Activated naive CD8-positive, alpha-beta T cell (primary cell): ENCODE results near the gene KLHL22.

Source experiments
- H3K27ac Mint-ChIP-seq: one replicate; pipeline ENCODE4 v1.8.0; 2021; ENCODE audit warnings: mixed read lengths
- H3K27me3 Mint-ChIP-seq: one replicate; pipeline ENCODE4 v1.8.0; 2021; ENCODE audit warnings: mixed read lengths
- H3K36me3 Mint-ChIP-seq: one replicate; pipeline ENCODE4 v1.8.0; 2021; ENCODE audit warnings: mixed read lengths
- H3K4me1 Mint-ChIP-seq: one replicate; pipeline ENCODE4 v1.8.0; 2021; ENCODE audit warnings: low read depth, mixed read lengths
- H3K4me3 Mint-ChIP-seq: one replicate; pipeline ENCODE4 v1.8.0; 2021; ENCODE audit warnings: mild to moderate bottlenecking, mixed read lengths
- H3K9me3 Mint-ChIP-seq: one replicate; pipeline ENCODE4 v1.8.0; 2021; ENCODE audit warnings: low read depth, mixed read lengths

KLHL22 gene

DNA sequence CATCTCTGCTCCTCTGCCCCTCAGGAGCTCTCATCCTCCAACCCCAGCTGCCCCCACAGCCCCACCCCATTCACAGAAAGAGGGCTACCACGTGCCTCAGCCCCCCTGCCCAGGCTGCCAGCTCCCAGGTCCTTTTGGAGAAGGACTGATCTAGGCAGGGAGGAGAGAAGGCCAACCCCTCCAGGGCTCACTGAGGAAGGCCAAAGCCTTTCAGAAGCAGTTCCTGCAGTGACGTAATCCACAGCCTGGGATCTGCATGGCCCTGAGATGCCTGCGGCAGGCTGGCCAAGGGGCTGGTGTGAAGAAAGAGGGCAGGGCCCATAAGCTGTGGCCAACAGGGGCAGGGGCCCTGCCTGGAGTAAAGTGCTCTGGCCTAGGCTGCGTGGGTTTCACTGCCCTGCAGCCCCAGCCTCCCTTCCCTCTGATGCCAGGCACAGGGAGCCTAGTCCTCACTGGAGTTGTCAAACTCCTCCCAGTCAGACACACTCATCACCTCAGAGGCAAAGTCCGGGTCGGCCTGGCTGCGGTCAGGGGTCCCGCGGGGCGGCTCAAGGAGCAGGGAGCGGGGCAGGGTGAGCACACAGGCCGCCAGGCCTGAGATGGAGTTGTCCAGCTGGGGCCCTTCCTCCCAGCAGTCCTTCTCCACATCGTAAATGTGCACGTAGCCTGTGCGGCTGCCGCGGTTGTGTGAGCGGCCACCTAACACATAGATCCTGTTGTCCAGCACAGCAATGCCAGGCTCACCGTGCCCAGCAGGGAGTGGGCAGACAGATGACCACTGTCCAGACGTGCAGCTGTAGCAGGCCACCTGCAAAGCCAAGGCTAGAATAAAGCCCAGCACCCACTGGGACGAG, 53.7 kb downstream of the KLHL22 start:
- H3K27me3 Mint-ChIP-seq, result peaks cover 4% of the 10 kb centered on the region
- H3K9me3 Mint-ChIP-seq, result no peaks in the 10 kb centered on the region
- H3K4me1 Mint-ChIP-seq, result peaks cover 7% of the 10 kb centered on the region
- peaks cover 6% of the 10 kb centered on the region for H3K36me3 Mint-ChIP-seq
- H3K4me3 Mint-ChIP-seq, result no peak overlapping the region
- H3K27ac Mint-ChIP-seq, result no peak overlapping the region

- Mint-ChIP-seq H3K27ac (no peak overlapping the region), H3K4me3 (no peak overlapping the region), H3K9me3 (no peaks in the 10 kb centered on the region), H3K4me1 (peaks cover 11% of the 10 kb centered on the region), H3K27me3 (peaks cover 4% of the 10 kb centered on the region), H3K36me3 (peaks cover 6% of the 10 kb centered on the region)
These were observed 54.7 kb downstream of the KLHL22 start for GRCh38 chr22:20440637-20441591.

- peaks cover 13% of the 10 kb centered on the region for H3K4me1 Mint-ChIP-seq
- H3K27me3 Mint-ChIP-seq, result peaks cover 13% of the 10 kb centered on the region
- H3K27ac Mint-ChIP-seq, result no peak overlapping the region
- H3K36me3 Mint-ChIP-seq, result peaks cover 6% of the 10 kb centered on the region
- H3K4me3 Mint-ChIP-seq, result no peak overlapping the region
- H3K9me3 Mint-ChIP-seq, result no peaks in the 10 kb centered on the region
These were observed 55.5 kb downstream of the KLHL22 start for GRCh38 chr22:20439928-20440575.

DNA sequence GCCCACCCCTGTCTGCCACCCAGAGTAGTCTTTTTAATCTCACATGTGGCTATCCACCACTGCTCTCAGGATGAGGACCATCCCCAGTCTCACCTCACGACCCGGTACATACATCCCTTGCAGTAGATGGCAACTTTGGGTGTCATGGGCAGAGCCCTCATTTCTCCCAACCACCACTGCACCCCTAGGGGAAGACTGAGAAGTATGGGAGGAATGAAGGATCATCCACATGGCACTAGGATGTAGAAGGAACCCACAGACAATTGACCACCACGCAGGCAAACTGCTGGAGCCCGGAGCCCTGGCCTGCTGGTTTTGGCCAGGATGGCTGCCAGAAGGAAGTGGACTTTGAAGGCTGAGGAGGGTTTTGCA, 56.1 kb downstream of the KLHL22 start:
- no peaks in the 10 kb centered on the region for H3K9me3 Mint-ChIP-seq
- H3K27ac Mint-ChIP-seq, result no peak overlapping the region
- peaks cover 13% of the 10 kb centered on the region for H3K4me1 Mint-ChIP-seq
- no peak overlapping the region for H3K4me3 Mint-ChIP-seq
- H3K27me3 Mint-ChIP-seq, result peaks cover 17% of the 10 kb centered on the region
- H3K36me3 Mint-ChIP-seq, result peaks cover 6% of the 10 kb centered on the region

DNA sequence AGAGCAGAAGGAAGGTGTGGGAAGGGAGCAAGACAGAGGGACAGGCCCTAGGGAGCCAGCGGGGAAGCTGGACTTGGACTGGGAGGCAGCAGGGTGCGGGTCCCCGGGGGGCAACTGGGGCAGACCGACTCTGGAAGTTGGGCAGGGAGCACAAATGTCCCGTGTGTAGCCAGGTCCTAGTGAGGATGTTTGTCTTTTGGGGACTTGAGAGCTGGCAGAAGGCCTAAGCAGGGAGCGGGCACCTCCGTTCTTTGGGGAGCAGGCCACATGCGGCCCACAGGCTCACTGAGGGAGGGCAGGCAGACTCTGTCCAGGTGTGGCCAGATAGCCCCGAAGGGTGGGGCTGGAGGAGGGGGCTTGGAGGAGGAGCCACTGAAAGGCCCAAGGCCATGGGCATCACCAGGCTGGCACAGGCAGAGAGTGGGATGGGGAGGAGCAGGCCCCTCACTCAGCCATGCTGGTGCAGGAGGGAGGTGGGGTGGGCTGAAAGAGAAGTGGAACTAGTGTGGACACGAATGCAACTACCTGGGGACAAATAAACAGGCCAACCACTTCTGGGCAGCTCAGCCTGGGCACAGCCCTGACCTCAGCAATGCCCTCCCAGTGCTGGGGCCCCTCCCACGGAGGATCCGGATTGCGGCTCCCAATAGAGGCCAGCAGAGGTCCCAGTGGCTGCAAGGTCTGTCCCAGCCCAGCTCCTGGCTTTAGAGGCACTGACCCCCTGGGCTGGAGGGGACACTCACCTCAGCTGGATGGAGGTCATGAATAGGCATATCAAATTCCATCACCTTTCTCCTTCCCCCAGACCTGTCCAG, 56.7 kb downstream of the KLHL22 start:
- Mint-ChIP-seq H3K4me3 (peak overlapping the region; percentile 53), H3K4me1 (peaks cover 13% of the 10 kb centered on the region), H3K9me3 (no peaks in the 10 kb centered on the region), H3K36me3 (peaks cover 4% of the 10 kb centered on the region), H3K27ac (no peak overlapping the region), H3K27me3 (peaks cover 20% of the 10 kb centered on the region)

GRCh38 chr22:20438427-20438677, 57.2 kb downstream of the KLHL22 start:
- no peak overlapping the region for H3K27ac Mint-ChIP-seq
- H3K36me3 Mint-ChIP-seq, result peaks cover 4% of the 10 kb centered on the region
- no peaks in the 10 kb centered on the region for H3K9me3 Mint-ChIP-seq
- peaks cover 13% of the 10 kb centered on the region for H3K4me1 Mint-ChIP-seq
- H3K4me3 Mint-ChIP-seq, result peak overlapping the region; percentile 53
- peaks cover 20% of the 10 kb centered on the region for H3K27me3 Mint-ChIP-seq

DNA sequence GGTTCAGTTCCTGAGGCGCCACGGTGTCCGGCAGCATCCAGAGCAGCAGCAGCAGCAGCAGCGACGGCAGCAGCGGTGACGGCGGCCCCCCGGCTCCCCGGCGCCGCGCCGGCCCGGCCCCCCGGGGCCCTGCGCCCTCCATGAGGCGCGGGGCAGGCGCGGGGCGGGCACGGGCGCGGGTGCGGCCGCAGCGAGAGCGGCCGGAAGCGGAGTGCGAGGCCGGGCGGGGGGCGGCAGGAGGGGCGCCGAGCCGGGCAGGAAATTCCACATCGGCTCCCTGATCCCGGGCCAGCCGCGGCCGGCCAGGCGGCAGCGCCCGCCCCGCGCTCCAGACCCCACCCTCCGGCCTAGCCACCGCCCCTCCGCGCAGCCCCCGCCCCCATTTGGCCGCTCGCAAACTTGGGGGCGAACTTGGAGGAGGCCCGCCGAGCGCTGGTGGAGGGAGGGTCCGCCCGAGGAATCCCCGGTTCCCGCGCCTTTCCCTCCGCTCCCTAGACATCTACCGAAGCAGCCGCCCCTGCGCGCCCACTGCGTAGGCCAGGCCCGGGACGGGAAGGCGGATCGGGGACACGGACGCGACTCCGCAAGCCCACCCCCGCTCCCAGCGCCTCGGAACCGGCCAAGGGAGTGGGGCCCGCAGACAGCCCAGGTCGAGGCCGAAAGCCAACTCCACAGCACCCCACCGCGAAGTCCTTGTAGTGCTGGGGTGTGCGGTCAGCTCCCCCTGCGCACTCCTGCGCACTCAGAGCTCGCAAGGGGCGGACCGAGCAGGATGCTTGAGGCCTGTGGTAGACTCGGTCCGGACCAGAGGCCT, 57.8 kb downstream of the KLHL22 start, which contains the start of gene SCARF2:
Gene SCARF2 (minus strand): TSS at position 213 of the 814 bp plus-strand sequence. CDS start 71 bp downstream, at position 142.
- peaks cover 3% of the 10 kb centered on the region for H3K36me3 Mint-ChIP-seq
- H3K9me3 Mint-ChIP-seq, result no peaks in the 10 kb centered on the region
- H3K27ac Mint-ChIP-seq, result no peak within 1 kb of the TSS
- H3K4me3 Mint-ChIP-seq, result peak within 1 kb of the TSS; percentile 83
- peaks cover 23% of the 10 kb centered on the region for H3K27me3 Mint-ChIP-seq
- peaks cover 13% of the 10 kb centered on the region for H3K4me1 Mint-ChIP-seq

DNA sequence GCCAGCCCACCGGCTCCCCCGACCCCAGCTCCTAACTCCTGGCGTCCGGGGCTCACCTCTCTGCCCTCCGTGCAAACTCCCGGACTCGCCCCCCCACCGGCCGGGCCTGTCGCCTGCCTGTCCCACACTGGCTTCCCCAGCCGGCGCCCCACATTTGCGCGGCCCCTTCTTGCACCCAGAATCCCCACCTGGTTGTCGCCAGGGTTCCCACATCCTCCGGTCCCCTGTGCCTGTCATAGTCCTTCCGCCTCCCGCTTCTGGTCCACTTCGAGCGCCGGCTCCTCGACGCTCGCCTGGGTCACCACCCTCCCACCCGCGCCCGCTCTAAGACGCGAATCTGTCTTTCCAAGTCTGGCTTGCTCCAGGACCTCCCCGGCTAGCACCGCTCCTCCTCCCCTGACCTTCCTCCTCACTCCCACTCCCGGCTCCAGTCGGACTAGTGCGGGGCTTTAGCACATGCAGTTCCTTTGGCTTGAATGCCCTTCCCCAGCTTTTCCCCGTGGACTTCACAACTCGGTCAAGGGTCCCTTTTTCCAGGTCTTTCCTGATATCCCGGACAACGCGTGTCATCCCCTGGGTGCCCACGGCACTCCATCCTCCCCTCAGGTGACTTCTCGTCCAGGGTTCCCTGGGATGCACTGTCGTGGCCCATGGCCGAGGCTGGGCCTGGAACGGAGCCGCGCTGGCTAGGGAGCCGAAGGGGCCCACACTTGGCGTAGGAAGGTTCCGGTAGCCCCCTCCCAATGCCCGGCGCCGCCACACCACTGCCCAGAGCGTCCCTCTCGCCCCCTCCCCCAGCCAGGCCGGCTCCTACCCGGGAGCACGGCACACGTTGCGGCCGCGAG, 58.6 kb downstream of the KLHL22 start:
- peaks cover 26% of the 10 kb centered on the region for H3K27me3 Mint-ChIP-seq
- H3K36me3 Mint-ChIP-seq, result no peaks in the 10 kb centered on the region
- H3K9me3 Mint-ChIP-seq, result no peaks in the 10 kb centered on the region
- no peak overlapping the region for H3K27ac Mint-ChIP-seq
- peaks cover 14% of the 10 kb centered on the region for H3K4me1 Mint-ChIP-seq
- H3K4me3 Mint-ChIP-seq, result peak overlapping the region; percentile 83

DNA sequence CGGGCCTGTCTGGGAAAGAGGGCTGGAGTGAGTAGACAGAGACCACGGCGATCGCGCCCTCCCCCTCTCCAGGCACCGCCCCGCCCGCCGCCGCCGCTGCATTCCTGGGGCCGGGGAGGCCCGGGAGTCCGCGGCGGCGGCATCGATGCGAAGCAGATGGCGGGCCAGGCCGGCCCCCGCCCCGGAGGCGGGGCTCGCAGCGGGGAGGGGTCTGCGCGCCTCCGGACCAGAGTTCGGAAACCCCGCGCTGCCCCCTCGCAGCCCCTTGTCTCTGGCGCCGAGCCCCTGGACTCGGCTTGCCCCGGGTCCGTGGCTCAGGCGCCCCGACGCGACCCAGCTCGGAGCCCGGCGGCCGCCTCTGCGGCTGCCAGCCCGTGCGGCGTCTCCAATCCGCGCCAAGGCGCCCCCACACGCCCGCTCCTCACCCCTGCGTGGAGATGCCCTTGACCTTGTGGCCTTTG, 59.3 kb downstream of the KLHL22 start:
- H3K4me1 Mint-ChIP-seq, result peaks cover 17% of the 10 kb centered on the region
- H3K27ac Mint-ChIP-seq, result no peak overlapping the region
- H3K36me3 Mint-ChIP-seq, result no peaks in the 10 kb centered on the region
- H3K9me3 Mint-ChIP-seq, result no peaks in the 10 kb centered on the region
- H3K27me3 Mint-ChIP-seq, result peaks cover 26% of the 10 kb centered on the region
- peak overlapping the region; percentile 83 for H3K4me3 Mint-ChIP-seq

GRCh38 chr22:20435436-20436306, 59.9 kb downstream of the KLHL22 start:
- no peaks in the 10 kb centered on the region for H3K36me3 Mint-ChIP-seq
- H3K4me3 Mint-ChIP-seq, result peak overlapping the region; percentile 68
- H3K27ac Mint-ChIP-seq, result no peak overlapping the region
- H3K27me3 Mint-ChIP-seq, result peaks cover 26% of the 10 kb centered on the region
- no peaks in the 10 kb centered on the region for H3K9me3 Mint-ChIP-seq
- peaks cover 17% of the 10 kb centered on the region for H3K4me1 Mint-ChIP-seq

DNA sequence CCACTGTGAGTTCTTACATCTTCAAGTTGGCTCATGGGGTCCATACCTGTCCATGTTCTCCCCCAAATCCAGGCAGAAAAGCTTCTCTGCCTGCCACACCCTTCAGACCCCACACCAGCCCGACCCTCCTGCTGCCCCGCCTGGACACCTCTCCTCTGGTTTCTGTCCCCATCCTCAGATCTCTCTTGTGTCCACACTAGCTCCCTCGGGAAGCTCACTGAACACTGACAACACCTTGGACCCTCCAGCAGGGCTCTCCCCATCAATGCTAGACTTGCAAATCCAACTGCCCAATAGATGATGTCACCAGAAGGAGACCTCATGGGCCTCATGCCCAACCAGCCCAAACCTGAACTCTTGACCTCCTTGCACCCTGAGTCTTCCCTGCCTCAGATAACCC, 60.8 kb downstream of the KLHL22 start:
- Mint-ChIP-seq H3K27me3 (peaks cover 26% of the 10 kb centered on the region), H3K27ac (no peak overlapping the region), H3K4me3 (peak overlapping the region; percentile 38), H3K36me3 (no peaks in the 10 kb centered on the region), H3K4me1 (peaks cover 20% of the 10 kb centered on the region), H3K9me3 (no peaks in the 10 kb centered on the region)

- peak overlapping the region; percentile 47 for H3K4me3 Mint-ChIP-seq
- H3K27ac Mint-ChIP-seq, result no peak overlapping the region
- H3K36me3 Mint-ChIP-seq, result no peaks in the 10 kb centered on the region
- H3K4me1 Mint-ChIP-seq, result peaks cover 20% of the 10 kb centered on the region
- H3K9me3 Mint-ChIP-seq, result no peaks in the 10 kb centered on the region
- H3K27me3 Mint-ChIP-seq, result peaks cover 26% of the 10 kb centered on the region
These were observed 61.3 kb downstream of the KLHL22 start for GRCh38 chr22:20434264-20434751.
